Suprapubic skin (tissue), 3 donors: ENCODE measurements around the gene TOP1.

Source experiments
- CTCF ChIP-seq, 2 donors: fragments of 200-600 bp in 1 of 2; fragments of 450-650 bp in 1 of 2; sonication (generic) in 1 of 2; IDR thresholded peaks; one replicate each; pipeline ENCODE4 v1.5.1; 2016 to 2019; ENCODE audit warnings: antibody characterized with exemption in 2 of 2, mild to moderate bottlenecking in 1 of 2, moderate library complexity in 1 of 2
- EP300 ChIP-seq: sonication (generic); formaldehyde crosslinking; IDR thresholded peaks from one replicate; pipeline ENCODE4 v1.6.1; 2017; ENCODE audit warnings: antibody characterized with exemption

- TF ChIP-seq CTCF (IDR thresholded peaks at IDR 0.05) (no peak), EP300 (no peak)
These were observed 52.2 kb downstream of the TOP1 start for GRCh38 chr20:41080866-41081265.
